Neuronal stem cell (in vitro differentiated cells): ENCODE results near the gene NTMT2.
"Not testable (repeated sequence)": the region's sequence is repeated elsewhere in the genome, so short reads cannot be mapped to it uniquely, and the experiment has no call there.

Experiments
- DNase-seq: peaks from one replicate; pipeline ENCODE4 v3.0.0-alpha.2; 2013; ENCODE audit warnings: low spot score
- H2AFZ ChIP-seq: one replicate; pipeline ENCODE4 v1.6.1; 2013; ENCODE audit warnings: mild to moderate bottlenecking, low read length, inconsistent platforms
- H2AK5ac ChIP-seq: 2 replicates; pipeline ENCODE4 v1.6.1; 2013; ENCODE audit warnings: low read depth, mild to moderate bottlenecking, inconsistent platforms, low read length, moderate library complexity, mixed read lengths
- H2BK120ac ChIP-seq: 2 replicates; pipeline ENCODE4 v1.6.1; 2013; ENCODE audit warnings: low read depth, mild to moderate bottlenecking, inconsistent platforms, low read length, moderate library complexity, mixed read lengths
- H2BK12ac ChIP-seq: one replicate; pipeline ENCODE4 v1.6.1; 2013; ENCODE audit warnings: low read length, inconsistent platforms
- H2BK15ac ChIP-seq: 2 replicates; pipeline ENCODE4 v1.6.1; 2013; ENCODE audit warnings: mild to moderate bottlenecking, low read length, inconsistent platforms, mixed read lengths
- H2BK5ac ChIP-seq: one replicate; pipeline ENCODE4 v1.6.1; 2013; ENCODE audit warnings: inconsistent platforms, mild to moderate bottlenecking, low read length, moderate library complexity
- H3K14ac ChIP-seq: one replicate; pipeline ENCODE4 v1.6.1; 2013; ENCODE audit warnings: low read length, inconsistent platforms
- H3K18ac ChIP-seq: 2 replicates; pipeline ENCODE4 v1.6.1; 2013; ENCODE audit warnings: low read length, inconsistent platforms
- H3K23ac ChIP-seq: 2 replicates; pipeline ENCODE4 v1.6.1; 2013; ENCODE audit warnings: low read depth, mild to moderate bottlenecking, mixed read lengths, low read length, inconsistent platforms; ENCODE audit not compliant: poor library complexity
- H3K27ac ChIP-seq: replicated peaks from 3 replicates; pipeline ENCODE4 v1.5.1; 2013; ENCODE audit warnings: low read length, inconsistent platforms
- H3K27me3 ChIP-seq, 3 experiments: 2 replicates each; pipeline ENCODE4 v1.6.1; 2013; ENCODE audit warnings: low read length in 3 of 3, mild to moderate bottlenecking in 2 of 3, inconsistent platforms in 1 of 3, low read depth in 1 of 3, mixed read lengths in 1 of 3, moderate library complexity in 1 of 3; ENCODE audit not compliant: control insufficient read depth in 3 of 3, insufficient read depth in 3 of 3
- H3K36me3 ChIP-seq, 2 donors: replicated peaks in 1 of 2; 2 replicates each; pipeline ENCODE4 v1.6.1; 2013; ENCODE audit warnings: low read length in 2 of 2; ENCODE audit not compliant: control insufficient read depth in 2 of 2, insufficient read depth in 2 of 2
- H3K4ac ChIP-seq: 2 replicates; pipeline ENCODE4 v1.6.1; 2013; ENCODE audit warnings: inconsistent platforms, mild to moderate bottlenecking, low read length, moderate library complexity
- H3K4me1 ChIP-seq, 2 donors: 1 replicate in 1 of 2; 2 replicates in 1 of 2; pipeline ENCODE4 v1.6.1; 2013; ENCODE audit warnings: low read length in 2 of 2, low read depth in 1 of 2; ENCODE audit not compliant: control insufficient read depth in 2 of 2, insufficient read depth in 1 of 2
- H3K4me2 ChIP-seq: one replicate; pipeline ENCODE4 v1.6.1; 2013; ENCODE audit warnings: mild to moderate bottlenecking, low read length, inconsistent platforms; ENCODE audit not compliant: insufficient read depth, poor library complexity, severe bottlenecking
- H3K4me3 ChIP-seq, 2 donors: 2 replicates each; pipeline ENCODE4 v1.5.1; 2013; ENCODE audit warnings: low read length in 2 of 2, mild to moderate bottlenecking in 2 of 2, inconsistent platforms in 1 of 2, moderate library complexity in 1 of 2
- H3K79me1 ChIP-seq: one replicate; pipeline ENCODE4 v1.6.1; 2013; ENCODE audit warnings: low read depth, mild to moderate bottlenecking, inconsistent platforms, low read length, moderate library complexity
- H3K9ac ChIP-seq: one replicate; pipeline ENCODE4 v1.6.1; 2013; ENCODE audit warnings: mild to moderate bottlenecking, low read depth, low read length, inconsistent platforms; ENCODE audit not compliant: poor library complexity
- H3K9me3 ChIP-seq, 2 donors: replicated peaks in 1 of 2; 2 replicates each; pipeline versions ENCODE3 to v1.6.1; 2013; ENCODE audit warnings: low read length in 2 of 2, mild to moderate bottlenecking in 2 of 2, inconsistent platforms in 1 of 2, low read depth in 1 of 2, mixed read lengths in 1 of 2, moderate library complexity in 1 of 2; ENCODE audit not compliant: control insufficient read depth in 2 of 2, insufficient read depth in 1 of 2
- H4K8ac ChIP-seq: one replicate; pipeline ENCODE4 v1.6.1; 2013; ENCODE audit warnings: low read depth, mild to moderate bottlenecking, inconsistent platforms, low read length, moderate library complexity
- H4K91ac ChIP-seq: one replicate; pipeline ENCODE4 v1.6.1; 2013; ENCODE audit warnings: low read length, low read depth, mild to moderate bottlenecking, inconsistent platforms; ENCODE audit not compliant: poor library complexity
- WGBS, 2 donors: extraction: QIAGEN DNeasy Blood & Tissue Kit; methylation state at CpG; one replicate each; pipeline ENCODE4 v1.1.7; 2013; ENCODE audit warnings: missing lambda C conversion rate in 2 of 2, mixed read lengths in 1 of 2; ENCODE audit not compliant: insufficient read length in 2 of 2, insufficient replicate concordance in 1 of 2; ENCODE audit errors: extremely low coverage in 2 of 2; 5-methylcytosine and 5-hydroxymethylcytosine counted together

The NTMT2 gene

DNA sequence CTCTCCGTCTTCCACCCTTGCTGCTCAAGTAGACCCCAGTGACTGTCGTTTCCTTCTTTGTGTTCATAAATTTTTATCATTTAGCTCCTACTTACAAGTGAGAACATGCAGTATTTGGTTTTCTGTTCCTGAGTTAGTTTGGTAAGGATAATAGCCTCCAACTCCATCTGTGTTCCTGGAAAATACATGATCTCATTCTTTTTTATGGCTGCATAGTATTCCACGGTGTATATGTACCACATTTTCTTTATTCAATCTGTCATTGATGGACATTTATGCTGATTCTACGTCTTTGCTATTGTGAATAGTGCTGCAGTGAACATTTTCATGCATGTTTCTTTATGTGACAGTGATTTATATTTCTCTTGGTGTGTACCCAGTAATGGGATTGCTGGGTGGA lies 24.8 kb downstream of the NTMT2 start:
- H2BK12ac ChIP-seq, H3K4me3 ChIP-seq, DNase-seq, H4K8ac ChIP-seq, H2BK120ac ChIP-seq, H3K4me1 ChIP-seq, H3K9me3 ChIP-seq, H2AFZ ChIP-seq, H3K27ac ChIP-seq, H3K4ac ChIP-seq, H4K91ac ChIP-seq, H3K18ac ChIP-seq, H2AK5ac ChIP-seq, H3K9ac ChIP-seq, H3K36me3 ChIP-seq, H3K27me3 ChIP-seq, H3K14ac ChIP-seq, H3K23ac ChIP-seq, H2BK15ac ChIP-seq, H3K79me1 ChIP-seq, H3K4me2 ChIP-seq, H2BK5ac ChIP-seq: not testable (repeated sequence)
- WGBS, 2 donors, result no CpG with 5 or more reads among the region's 4 CpGs

DNA sequence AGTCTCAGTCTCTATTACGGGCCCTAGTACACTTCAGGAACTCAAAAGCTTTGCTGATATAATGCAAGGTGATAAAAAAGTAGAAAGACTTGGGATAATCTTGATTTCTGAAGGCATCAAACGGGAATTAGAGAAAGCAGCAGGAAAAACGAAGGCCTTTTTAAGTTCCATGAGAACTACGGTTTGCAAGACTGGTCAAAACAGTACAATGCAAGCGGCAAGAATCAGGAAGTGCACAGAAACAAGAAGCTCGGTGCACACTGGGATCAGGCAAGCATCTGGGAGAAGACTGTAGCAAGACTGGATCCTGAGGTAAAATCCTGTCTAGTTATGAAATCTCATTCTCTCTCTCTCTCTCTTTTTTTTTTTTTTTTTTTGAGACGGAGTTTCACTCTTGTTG lies 28.6 kb downstream of the NTMT2 start:
- H4K91ac ChIP-seq, result no peak overlapping the region
- no peaks in the 10 kb centered on the region for H3K79me1 ChIP-seq
- H3K4me2 ChIP-seq, result no peak overlapping the region
- no peak overlapping the region for H2BK120ac ChIP-seq
- whole genome bisulfite sequencing, 2 donors, result no CpG with 5 or more reads among the region's 7 CpGs
- H2BK12ac ChIP-seq, result no peak overlapping the region
- H3K27me3 ChIP-seq, result no peaks in the 10 kb centered on the region
- no peak overlapping the region for H3K4ac ChIP-seq
- H3K9me3 ChIP-seq, result peaks cover 0 to 1% of the 10 kb centered on the region in 2 donors
- no peak overlapping the region for H3K9ac ChIP-seq
- H2BK15ac ChIP-seq, result no peak overlapping the region
- H3K36me3 ChIP-seq, result no peaks in the 10 kb centered on the region
- H4K8ac ChIP-seq, result no peak overlapping the region
- no peak overlapping the region for H3K18ac ChIP-seq
- no peaks in the 10 kb centered on the region for H3K4me1 ChIP-seq
- no peak overlapping the region for H3K27ac ChIP-seq
- no peak overlapping the region for H2AFZ ChIP-seq
- H2AK5ac ChIP-seq, result no peak overlapping the region
- no peak overlapping the region for H3K4me3 ChIP-seq
- DNase-seq, result no peak
- no peak overlapping the region for H3K14ac ChIP-seq
- no peak overlapping the region for H3K23ac ChIP-seq
- H2BK5ac ChIP-seq, result no peak overlapping the region

DNA sequence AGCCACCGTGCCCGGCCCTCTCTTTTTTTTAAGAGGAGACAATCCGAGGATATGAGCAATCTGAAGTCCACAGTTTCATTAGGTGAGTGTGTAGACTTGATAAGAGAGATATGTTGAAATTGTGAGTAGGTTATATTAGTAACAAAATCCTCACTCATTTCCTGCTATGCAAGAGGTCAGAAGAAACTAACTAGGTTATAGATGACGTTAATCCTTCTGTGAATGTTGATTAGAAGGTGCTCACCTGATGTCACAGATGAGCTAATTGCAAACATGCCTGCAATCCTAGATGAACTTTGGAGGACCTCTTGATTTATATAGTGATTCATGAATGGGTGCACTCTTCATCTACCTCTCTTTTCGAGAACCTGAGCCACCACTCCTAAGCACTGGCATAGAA lies 29.3 kb downstream of the NTMT2 start:
- H3K18ac ChIP-seq, result no peak overlapping the region
- no peak overlapping the region for H4K8ac ChIP-seq
- H2BK15ac ChIP-seq, result no peak overlapping the region
- no peaks in the 10 kb centered on the region for H3K79me1 ChIP-seq
- no peak overlapping the region for H3K23ac ChIP-seq
- H3K4me1 ChIP-seq, result no peaks in the 10 kb centered on the region
- no peaks in the 10 kb centered on the region for H3K27me3 ChIP-seq
- H3K36me3 ChIP-seq, result no peaks in the 10 kb centered on the region
- no peak overlapping the region for H3K4me2 ChIP-seq
- no peak overlapping the region for H4K91ac ChIP-seq
- H3K9ac ChIP-seq, result no peak overlapping the region
- no peak for DNase-seq
- H2BK5ac ChIP-seq, result no peak overlapping the region
- no peak overlapping the region for H3K4ac ChIP-seq
- no peak overlapping the region for H2AFZ ChIP-seq
- no peak overlapping the region for H2BK12ac ChIP-seq
- no peak overlapping the region for H2AK5ac ChIP-seq
- no peak overlapping the region for H2BK120ac ChIP-seq
- H3K4me3 ChIP-seq, result no peak overlapping the region
- H3K9me3 ChIP-seq, result peaks cover 0 to under 1% of the 10 kb centered on the region in 2 donors
- H3K27ac ChIP-seq, result no peak overlapping the region
- no peak overlapping the region for H3K14ac ChIP-seq
- no CpG with 5 or more reads among the region's 5 CpGs for WGBS, 2 donors

DNA sequence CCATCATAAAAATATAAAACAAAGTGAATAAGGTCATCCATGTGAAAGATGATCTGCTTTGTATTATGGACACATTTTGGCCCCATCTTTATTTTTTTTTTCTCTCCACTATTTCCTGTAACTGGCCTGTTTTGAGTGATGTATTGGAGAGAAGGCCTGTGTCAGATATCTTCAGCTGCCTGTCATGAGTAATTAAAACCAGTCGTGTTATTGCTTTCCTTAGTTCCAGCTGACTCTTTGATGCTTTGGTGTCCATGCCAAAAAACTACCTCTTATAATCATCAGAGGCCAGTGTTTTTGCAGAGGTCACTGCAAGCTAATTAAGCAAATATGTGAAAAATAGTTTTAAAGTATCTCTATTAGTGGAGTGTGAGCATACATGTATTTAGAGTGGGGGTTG lies 29.7 kb downstream of the NTMT2 start:
- Histone ChIP-seq H2BK15ac (no peak overlapping the region), H3K23ac (no peak overlapping the region)
- no CpG with 5 or more reads among the region's 1 CpG for WGBS, 2 donors

More for the DNA sequence above, 29.7 kb downstream of the NTMT2 start:
- H3K4ac ChIP-seq, result no peak overlapping the region
- no peak overlapping the region for H4K8ac ChIP-seq
- no peak overlapping the region for H3K4me2 ChIP-seq
- no peak overlapping the region for H3K27ac ChIP-seq
- no peaks in the 10 kb centered on the region for H3K4me1 ChIP-seq
- H4K91ac ChIP-seq, result no peak overlapping the region
- no peaks in the 10 kb centered on the region for H3K27me3 ChIP-seq
- no peak overlapping the region for H2AK5ac ChIP-seq
- H2BK5ac ChIP-seq, result no peak overlapping the region
- H2AFZ ChIP-seq, result no peak overlapping the region
- no peak overlapping the region for H3K14ac ChIP-seq
- H3K18ac ChIP-seq, result no peak overlapping the region
- H2BK120ac ChIP-seq, result no peak overlapping the region
- no peak for DNase-seq
- H3K36me3 ChIP-seq, result no peaks in the 10 kb centered on the region
- no peak overlapping the region for H3K9ac ChIP-seq
- H3K79me1 ChIP-seq, result no peaks in the 10 kb centered on the region
- H3K9me3 ChIP-seq, result no peaks in the 10 kb centered on the region
- H3K4me3 ChIP-seq, result no peak overlapping the region
- no peak overlapping the region for H2BK12ac ChIP-seq
